GM12864 (cell line): ENCODE measurements around the gene HSPA1B.
"Not testable (repeated sequence)": the region's sequence is repeated elsewhere in the genome, so short reads cannot be mapped to it uniquely, and the experiment has no call there.

ENCODE experiments used
- DNase-seq: peaks from one replicate; pipeline ENCODE4 v3.0.0-alpha.2; 2011; ENCODE audit warnings: low read depth
- H3K4me3 ChIP-seq: 2 replicates; pipeline ENCODE4 v1.5.1; 2011; ENCODE audit warnings: mild to moderate bottlenecking, low read depth, low read length, control low read depth
- CTCF ChIP-seq: IDR thresholded peaks from 2 replicates; pipeline ENCODE4 v1.5.1; 2011; ENCODE audit warnings: low read depth, mild to moderate bottlenecking, moderate library complexity, low read length, control low read depth, inconsistent platforms; ENCODE audit errors: missing control alignments

HSPA1B gene

GRCh38 chr6:31837369-31838113 is 10.0 kb downstream of the HSPA1B start:
- H3K4me3 ChIP-seq = peak overlapping the region; percentile 96
- no peak for DNase-seq
- no peak for TF ChIP-seq CTCF

DNA sequence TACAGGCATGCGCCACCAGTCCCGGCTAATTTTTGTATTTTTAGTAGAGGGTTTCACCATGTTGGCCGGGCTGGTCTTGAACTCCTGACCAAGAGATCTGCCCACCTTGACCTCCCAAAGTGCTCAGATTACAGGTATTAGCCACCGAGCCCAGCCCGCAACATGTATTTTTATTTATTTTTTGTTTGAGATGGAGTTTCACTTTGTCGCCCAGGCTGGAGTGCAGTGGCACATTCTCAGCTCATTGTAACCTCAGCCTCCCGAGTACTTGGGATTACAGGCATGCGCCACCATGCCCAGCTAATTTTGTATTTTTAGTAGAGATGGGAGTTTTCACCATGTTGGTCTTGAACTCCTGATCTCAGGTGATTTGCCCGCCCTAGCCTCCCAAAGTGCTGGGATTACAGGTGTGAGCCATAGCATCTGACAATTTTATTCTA is 10.6 kb downstream of the HSPA1B start:
- H3K4me3 ChIP-seq = peak overlapping the region; percentile 96
- DNase-seq = not testable (repeated sequence)

DNA sequence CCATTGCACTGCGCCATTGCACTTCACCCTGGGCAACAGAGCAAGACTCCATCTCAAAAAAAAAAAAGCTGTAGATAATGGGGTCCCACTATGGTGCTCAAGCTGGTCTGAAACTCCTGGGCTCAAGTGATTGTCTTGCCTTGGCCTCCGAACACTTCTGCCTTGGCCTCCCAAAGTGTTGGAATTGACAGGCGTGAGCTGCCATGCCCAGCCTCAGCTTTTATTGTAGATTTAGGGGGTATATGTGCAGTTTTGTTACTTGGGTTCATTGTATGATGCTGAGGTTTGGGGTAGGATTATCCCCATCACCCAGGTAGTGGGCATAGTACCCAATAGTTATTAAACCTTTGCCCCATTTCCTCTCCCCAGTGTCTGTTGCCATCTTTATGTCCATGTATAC is 11.4 kb downstream of the HSPA1B start:
- peak overlapping the region; percentile 96 for H3K4me3 ChIP-seq
- no peak for TF ChIP-seq CTCF
- no peak for DNase-seq

DNA sequence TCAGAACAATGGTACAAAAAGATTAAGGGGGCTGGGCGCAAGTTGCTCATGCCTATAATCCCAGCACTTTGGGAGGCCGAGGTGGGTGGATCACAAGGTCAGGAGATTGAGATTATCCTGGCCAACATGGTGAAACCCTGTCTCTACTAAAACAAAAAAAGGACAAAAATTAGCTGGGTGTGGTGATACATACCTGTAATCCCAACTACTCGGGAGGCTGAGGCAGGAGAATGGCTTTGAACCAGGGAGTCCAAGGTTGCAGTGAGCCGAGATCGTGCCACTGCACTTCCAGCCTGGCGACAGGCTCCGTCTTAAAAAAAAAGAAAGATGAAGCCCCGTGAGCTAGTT is 12.2 kb downstream of the HSPA1B start:
- DNase-seq, H3K4me3 ChIP-seq: not testable (repeated sequence)

GRCh38 chr6:31842053-31842452 is 14.5 kb downstream of the HSPA1B start:
- no peak overlapping the region for H3K4me3 ChIP-seq
- no peak for DNase-seq
- no peak for TF ChIP-seq CTCF

DNA sequence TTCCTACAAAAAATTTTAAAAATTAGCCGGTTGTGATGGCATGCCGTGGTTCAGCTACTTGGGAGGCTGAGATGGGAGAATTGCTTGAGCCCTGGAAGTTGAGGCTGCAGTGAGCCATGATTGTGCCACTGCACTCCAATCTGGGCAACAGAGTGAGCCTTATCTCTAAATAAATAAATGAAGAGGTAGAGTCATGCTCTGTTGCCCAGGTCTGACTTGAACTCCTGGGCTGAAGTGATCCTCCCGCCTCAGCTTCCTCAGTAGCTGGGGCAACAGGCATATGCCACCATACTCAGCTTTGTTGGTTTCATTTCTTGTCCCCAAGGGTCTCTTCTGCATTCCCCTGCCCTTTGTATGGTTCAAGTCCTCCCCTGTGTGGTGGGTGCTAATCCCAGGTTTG is 17.0 kb downstream of the HSPA1B start:
- no peak for DNase-seq
- no peak for TF ChIP-seq CTCF
- H3K4me3 ChIP-seq = no peak overlapping the region

- TF ChIP-seq CTCF = no peak
- DNase-seq = no peak
- H3K4me3 ChIP-seq = no peak overlapping the region
Measured at GRCh38 chr6:31847276-31847978, 19.9 kb downstream of the HSPA1B start.
